Forelimb muscle (tissue), 1 donor: ENCODE results near the gene RAB43. TPM values are rescaled to one million over a fixed set of nuclear protein-coding genes. Genes with fewer than 3 reads are reported as not detected.

Source experiments
- DNase-seq: peaks from one replicate; pipeline ENCODE4 v3.0.0-alpha.2; 2013; ENCODE audit warnings: low read depth
- polyA plus RNA-seq: library from polyadenylated mRNA; unstranded; fragments of 120-200 nt; gene quantifications from one replicate; pipeline ENCODE4 v1.2.1, GENCODE V29; 2013; ENCODE audit not compliant: insufficient read length

The RAB43 gene
- polyA plus RNA-seq, 1 donor, result 2.7 TPM

GRCh38 chr3:129061888-129062834 lies 59.4 kb downstream of the RAB43 start:
- no peak for DNase-seq

- DNase-seq, result no peak
Observed at GRCh38 chr3:129061023-129061887, 60.3 kb downstream of the RAB43 start.

- no peak for DNase-seq
Observed at GRCh38 chr3:129060276-129061022, 61.2 kb downstream of the RAB43 start, which contains the start of gene GP9. TSS of gene GP9 (plus strand) at chr3:129060779. CDS start at chr3:129061740, 961 bp downstream.

GRCh38 chr3:129059311-129059958 lies 62.2 kb downstream of the RAB43 start:
- no peak for DNase-seq

GRCh38 chr3:129058441-129059200 lies 63.0 kb downstream of the RAB43 start:
- DNase-seq, result no peak

- DNase-seq, result no peak
Observed at GRCh38 chr3:129057249-129057648, 64.4 kb downstream of the RAB43 start.

GRCh38 chr3:129056451-129057173 lies 65.0 kb downstream of the RAB43 start:
- DNase-seq, result no peak

GRCh38 chr3:129054605-129055104 lies 66.9 kb downstream of the RAB43 start:
- no peak for DNase-seq

- DNase-seq, result no peak
Observed at GRCh38 chr3:129052675-129053074, 68.9 kb downstream of the RAB43 start.

GRCh38 chr3:129051871-129052340 lies 69.7 kb downstream of the RAB43 start:
- no peak for DNase-seq

GRCh38 chr3:129050556-129051295 lies 70.9 kb downstream of the RAB43 start:
- no peak for DNase-seq

- no peak for DNase-seq
Observed at GRCh38 chr3:129047553-129047839, 74.1 kb downstream of the RAB43 start.

GRCh38 chr3:129046732-129047552 lies 74.7 kb downstream of the RAB43 start:
- no peak for DNase-seq

GRCh38 chr3:129046037-129046731 lies 75.4 kb downstream of the RAB43 start:
- DNase-seq, result no peak

GRCh38 chr3:129045675-129046036 lies 75.9 kb downstream of the RAB43 start:
- DNase-seq, result no peak

GRCh38 chr3:129040579-129041300 lies 80.9 kb downstream of the RAB43 start:
- no peak for DNase-seq

- DNase-seq, result no peak
Observed at GRCh38 chr3:129040039-129040336, 81.6 kb downstream of the RAB43 start.
